Neural cell (in vitro differentiated cells): Measurements from ENCODE around the gene IRF7.

Source experiments
- CTCF ChIP-seq: fragments of 450-650 bp; IDR thresholded peaks from 2 replicates; pipeline ENCODE4 v1.5.1; 2014; ENCODE audit warnings: antibody characterized with exemption, mild to moderate bottlenecking, moderate library complexity; ENCODE audit not compliant: poor library complexity, severe bottlenecking
- EP300 ChIP-seq: fragments of 450-650 bp; conservative IDR thresholded peaks from 2 replicates; pipeline ENCODE4 v1.6.1; 2014; ENCODE audit warnings: antibody characterized with exemption, mild to moderate bottlenecking, moderate library complexity; ENCODE audit not compliant: poor library complexity, severe bottlenecking

DNA sequence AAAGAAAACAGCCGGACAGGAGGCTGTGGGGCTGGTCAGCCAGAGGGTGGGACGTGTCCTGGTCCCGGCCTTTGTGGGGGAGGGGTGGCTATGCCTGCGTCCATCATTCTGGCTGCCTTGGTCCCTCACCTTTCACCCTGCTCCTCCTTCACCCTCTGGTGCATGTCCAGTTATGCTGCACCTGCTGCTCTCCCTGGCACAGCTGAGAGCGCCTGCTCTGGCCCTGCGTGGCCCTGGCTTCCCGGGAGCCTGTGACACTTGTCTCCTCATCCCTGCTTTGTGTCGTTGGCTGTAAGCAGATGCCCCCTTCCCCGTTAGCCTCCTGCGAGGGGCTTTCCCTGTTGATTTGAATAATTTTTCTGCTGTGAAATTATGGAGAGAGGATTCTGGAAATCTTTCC is 22.8 kb downstream of the IRF7 start:
- TF ChIP-seq EP300 (no peak), CTCF (no peak)
